ENCODE data around the gene TTC7B. TPM values are rescaled to one million over a fixed set of nuclear protein-coding genes. Genes with fewer than 3 reads are reported as not detected.
A peak's percentile ranks its signal among the peaks of the same experiment; 100 is the strongest.

Gene TTC7B
- total RNA-seq, 1 experiment from 2014 or later, result 15.2 TPM

GRCh38 chr14:90490720-90491050, 325.5 kb downstream of the TTC7B start:
- DNase-seq (ENCODE audit: low spot score), result no peak

- no peak for DNase-seq (ENCODE audit: low spot score)
Observed at GRCh38 chr14:90489916-90490719, 326.1 kb downstream of the TTC7B start.

DNA sequence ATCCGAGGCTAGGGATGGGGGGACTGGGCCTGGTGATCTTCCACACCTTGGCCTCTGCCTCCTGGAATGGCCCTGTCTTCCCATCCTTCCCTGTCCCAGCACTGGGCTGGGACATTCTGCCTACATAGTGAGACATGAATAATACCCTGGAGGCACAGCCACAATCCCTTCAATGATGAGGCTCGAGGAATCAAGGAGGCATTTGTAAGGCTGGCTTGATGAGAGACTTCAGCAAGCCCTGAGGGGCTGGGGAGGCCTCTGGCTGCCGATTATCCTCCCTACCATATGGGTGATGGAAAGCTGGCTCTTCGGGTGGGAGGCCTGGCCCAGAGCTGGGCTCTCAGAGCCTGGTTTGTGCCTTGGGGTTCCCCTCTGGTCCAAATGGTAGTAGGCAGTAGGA, 326.9 kb downstream of the TTC7B start:
- no peak for DNase-seq (ENCODE audit: low spot score)

GRCh38 chr14:90488256-90488655, 328.0 kb downstream of the TTC7B start:
- DNase-seq (ENCODE audit: low spot score), result no peak

DNA sequence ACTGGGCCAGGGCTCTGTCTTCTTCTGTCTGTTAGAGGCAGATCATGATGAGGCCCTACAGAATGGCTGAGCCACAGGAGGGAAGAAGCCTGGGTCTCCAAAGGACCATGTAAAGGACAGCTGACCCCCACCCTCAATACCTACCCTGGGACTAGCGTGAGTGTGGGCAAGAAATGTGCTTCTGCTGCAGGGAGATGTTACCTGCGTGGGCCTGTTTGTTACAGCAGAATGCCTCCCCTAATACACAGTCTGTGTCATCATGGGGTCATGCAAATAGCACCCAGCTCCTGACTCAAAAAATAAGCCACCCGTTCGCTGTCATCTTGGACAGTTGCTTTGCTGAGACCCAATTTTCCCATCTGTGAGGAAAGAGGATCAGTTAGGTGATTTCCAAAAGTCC, 328.8 kb downstream of the TTC7B start:
- DNase-seq (ENCODE audit: low spot score), result no peak

GRCh38 chr14:90487031-90487430, 329.2 kb downstream of the TTC7B start:
- DNase-seq (ENCODE audit: low spot score), result peak; percentile 42

GRCh38 chr14:90484291-90484690, 331.9 kb downstream of the TTC7B start:
- DNase-seq (ENCODE audit: low spot score), result no peak

DNA sequence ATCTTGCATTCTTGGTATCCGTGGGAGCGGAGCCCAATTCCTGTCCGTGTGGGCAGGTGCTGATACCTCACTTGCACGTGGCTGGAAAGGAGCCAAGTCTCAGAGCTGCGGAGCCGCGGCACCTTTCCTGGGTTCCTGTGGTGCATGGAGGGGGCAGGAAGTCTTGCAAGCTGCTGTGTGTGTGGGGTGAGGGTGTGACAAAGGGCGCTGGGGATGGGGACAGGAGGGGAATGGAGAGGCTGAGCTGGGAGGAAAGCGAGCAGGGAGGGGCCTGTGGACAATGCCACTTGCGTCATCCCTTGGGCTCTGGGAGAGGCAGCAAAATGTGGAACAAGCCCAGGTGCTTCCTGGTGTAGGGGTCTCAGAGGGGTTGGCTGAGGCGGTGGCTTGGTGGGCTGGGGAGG, 332.7 kb downstream of the TTC7B start:
- DNase-seq (ENCODE audit: low spot score), result no peak

DNA sequence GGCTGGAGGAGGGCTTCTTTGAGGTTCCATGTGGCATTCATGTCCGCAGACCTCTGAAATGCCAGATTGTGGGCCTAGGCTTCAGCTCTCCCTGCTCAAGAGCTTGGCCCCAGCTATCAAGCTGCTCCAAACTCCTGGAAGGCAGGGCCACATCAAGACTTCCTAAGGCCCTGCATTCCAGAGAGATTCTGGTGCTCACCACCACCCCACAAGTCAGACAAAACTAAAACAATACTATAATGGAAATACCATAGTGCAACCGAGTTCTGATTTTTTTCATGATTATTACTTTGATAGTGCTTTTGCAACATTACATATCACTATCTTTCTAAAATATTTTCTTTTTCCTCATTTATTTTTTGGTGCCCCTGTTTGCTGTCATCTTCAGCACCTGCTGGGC, 333.1 kb downstream of the TTC7B start:
- no peak for DNase-seq (ENCODE audit: low spot score)

DNA sequence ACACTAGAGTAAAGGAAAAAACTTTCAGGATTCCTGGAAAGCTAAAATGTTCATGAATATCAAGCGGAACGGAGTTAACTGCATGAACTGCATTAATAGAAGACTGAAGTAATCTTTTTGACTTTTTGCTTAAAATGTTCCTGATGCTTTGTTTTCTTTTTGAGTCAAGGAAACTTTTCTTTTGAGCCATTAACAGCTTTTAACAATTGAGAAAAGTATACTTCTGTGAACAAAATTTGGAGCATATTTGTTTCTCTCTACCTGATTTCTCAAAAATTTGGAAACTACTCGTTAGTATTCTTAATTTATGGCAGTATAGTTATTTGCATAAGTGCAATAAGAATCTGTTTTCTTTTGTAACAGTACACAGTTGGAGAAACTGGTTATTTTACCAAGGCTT, 340.9 kb downstream of the TTC7B start:
- no peak for DNase-seq (ENCODE audit: low spot score)

Other genes with a start within 250 kb of the TTC7B start
- 1.2 and 3.3 TPM in 2 replicates for gene RPS6KA5, start 244.2 kb upstream of the TTC7B start, total RNA-seq (2014; rRNA removed; shearing (Covaris generic))